Measurements from ENCODE around the gene FBXL5. TPM values are rescaled to one million over a fixed set of nuclear protein-coding genes. Genes with fewer than 3 reads are reported as not detected.
A peak's percentile ranks its signal among the peaks of the same experiment; 100 is the strongest.

The FBXL5 gene
- total RNA-seq, 1 donor from 2014 or later, result 44.1 TPM

- no peak for TF ChIP-seq CTCF (IDR thresholded peaks at IDR 0.05; ENCODE audit: insufficient read depth, low read length, poor library complexity, severe bottlenecking)
- no peak for DNase-seq (ENCODE audit: low read depth)
- H3K4me3 ChIP-seq (ENCODE audit: low read depth, low read length), result no peak overlapping the region
- H3K27me3 ChIP-seq (ENCODE audit: control insufficient read depth, insufficient read depth, low read length), result no peaks in the 10 kb centered on the region
- H3K36me3 ChIP-seq (ENCODE audit: control insufficient read depth, insufficient read depth, low read length), result no peaks in the 10 kb centered on the region
These were observed 15.4 kb upstream of the FBXL5 start for GRCh38 chr4:15670576-15670975.

- no peak for TF ChIP-seq CTCF (IDR thresholded peaks at IDR 0.05; ENCODE audit: insufficient read depth, low read length, poor library complexity, severe bottlenecking)
- Histone ChIP-seq H3K27me3 (ENCODE audit: control insufficient read depth, insufficient read depth, low read length) (no peaks in the 10 kb centered on the region), H3K36me3 (ENCODE audit: control insufficient read depth, insufficient read depth, low read length) (no peaks in the 10 kb centered on the region), H3K4me3 (ENCODE audit: low read depth, low read length) (no peak overlapping the region)
- DNase-seq (ENCODE audit: low read depth), result no peak
These were observed 13.6 kb upstream of the FBXL5 start for GRCh38 chr4:15668566-15669435.

GRCh38 chr4:15667006-15667405 lies 11.8 kb upstream of the FBXL5 start:
- TF ChIP-seq CTCF (IDR thresholded peaks at IDR 0.05; ENCODE audit: insufficient read depth, low read length, poor library complexity, severe bottlenecking), result no peak
- no peaks in the 10 kb centered on the region for H3K27me3 ChIP-seq (ENCODE audit: control insufficient read depth, insufficient read depth, low read length)
- H3K36me3 ChIP-seq (ENCODE audit: control insufficient read depth, insufficient read depth, low read length), result no peaks in the 10 kb centered on the region
- DNase-seq (ENCODE audit: low read depth), result no peak
- H3K4me3 ChIP-seq (ENCODE audit: low read depth, low read length), result no peak overlapping the region

GRCh38 chr4:15665753-15666365 lies 10.7 kb upstream of the FBXL5 start:
- H3K27me3 ChIP-seq (ENCODE audit: control insufficient read depth, insufficient read depth, low read length), result no peaks in the 10 kb centered on the region
- no peak overlapping the region for H3K4me3 ChIP-seq (ENCODE audit: low read depth, low read length)
- peak; percentile 60 for DNase-seq (ENCODE audit: low read depth)
- H3K36me3 ChIP-seq (ENCODE audit: control insufficient read depth, insufficient read depth, low read length), result no peaks in the 10 kb centered on the region
- no peak for TF ChIP-seq CTCF (IDR thresholded peaks at IDR 0.05; ENCODE audit: insufficient read depth, low read length, poor library complexity, severe bottlenecking)

- H3K27me3 ChIP-seq (ENCODE audit: control insufficient read depth, insufficient read depth, low read length), result no peaks in the 10 kb centered on the region
- no peak for TF ChIP-seq CTCF (IDR thresholded peaks at IDR 0.05; ENCODE audit: insufficient read depth, low read length, poor library complexity, severe bottlenecking)
- DNase-seq (ENCODE audit: low read depth), result no peak
- H3K36me3 ChIP-seq (ENCODE audit: control insufficient read depth, insufficient read depth, low read length), result no peaks in the 10 kb centered on the region
- H3K4me3 ChIP-seq (ENCODE audit: low read depth, low read length), result no peak overlapping the region
These were observed 4.8 kb upstream of the FBXL5 start for GRCh38 chr4:15659768-15660570.

Data from kidney epithelial cell (primary cell).